Naive thymus-derived CD4-positive, alpha-beta T cell (primary cell): ENCODE measurements around the gene FHL2. TPM values are rescaled to one million over a fixed set of nuclear protein-coding genes. Genes with fewer than 3 reads are reported as not detected.

Experiments
- ATAC-seq: fragments of 150-1000 bp; cut with Tn5 transposase; 2 replicates; pipeline ENCODE4 v1.10.0; 2021; ENCODE audit warnings: mild to moderate bottlenecking, moderate library complexity
- CTCF ChIA-PET: fragments of 350-600 bp; sonication (Branson Sonifier 250); formaldehyde crosslinking; loops from one replicate; lab custom pipeline; 2021; ENCODE audit warnings: antibody characterized with exemption; lab: Charles Lee
- POLR2A ChIA-PET: fragments of 350-600 bp; sonication (Branson Sonifier 250); formaldehyde crosslinking; loops from one replicate; lab custom pipeline; 2021; ENCODE audit warnings: antibody characterized with exemption, inconsistent platforms; lab: Charles Lee
- DNase-seq, 9 donors: peaks; one replicate each; pipeline versions ENCODE4 v3.0.0 to v3.0.0-alpha.2; 2020 to 2022; ENCODE audit warnings: mixed read lengths in 1 of 9
- H3K27ac ChIP-seq: one replicate; pipeline ENCODE4 v1.7.0; 2013; ENCODE audit warnings: mild to moderate bottlenecking, low read depth, low read length, moderate library complexity
- H3K27me3 ChIP-seq, 2 donors: one replicate each; pipeline ENCODE4 v1.7.0; 2013; ENCODE audit warnings: low read length in 2 of 2, mild to moderate bottlenecking in 2 of 2, moderate library complexity in 2 of 2; ENCODE audit not compliant: control insufficient read depth in 2 of 2, insufficient read depth in 2 of 2
- H3K36me3 ChIP-seq, 3 experiments: 1 replicate in 2 of 3; 2 replicates in 1 of 3; pipeline ENCODE4 v1.7.0; 2013; ENCODE audit warnings: low read length in 3 of 3, mild to moderate bottlenecking in 3 of 3, moderate library complexity in 1 of 3; ENCODE audit not compliant: insufficient read depth in 3 of 3, control insufficient read depth in 2 of 3
- H3K4me1 ChIP-seq, 2 donors: one replicate each; pipeline ENCODE4 v1.7.0; 2013; ENCODE audit warnings: low read length in 2 of 2, mild to moderate bottlenecking in 2 of 2, moderate library complexity in 1 of 2; ENCODE audit not compliant: control insufficient read depth in 2 of 2, insufficient read depth in 2 of 2
- H3K4me3 ChIP-seq: 2 replicates; pipeline ENCODE4 v1.7.0; 2013; ENCODE audit warnings: mild to moderate bottlenecking, low read length
- H3K9me3 ChIP-seq, 3 experiments: 1 replicate in 2 of 3; 2 replicates in 1 of 3; pipeline ENCODE4 v1.7.0; 2013; ENCODE audit warnings: low read length in 3 of 3; ENCODE audit not compliant: control insufficient read depth in 2 of 3
- H3K27ac Mint-ChIP-seq, 9 donors: one replicate each; pipeline ENCODE4 v1.8.0; 2020 to 2022; ENCODE audit warnings: mixed read lengths in 9 of 9, mild to moderate bottlenecking in 8 of 9, moderate library complexity in 5 of 9, inconsistent platforms in 2 of 9
- H3K27me3 Mint-ChIP-seq, 5 donors: one replicate each; pipeline ENCODE4 v1.8.0; 2021 to 2022; ENCODE audit warnings: mixed read lengths in 5 of 5, mild to moderate bottlenecking in 1 of 5
- H3K36me3 Mint-ChIP-seq, 5 donors: one replicate each; pipeline ENCODE4 v1.8.0; 2020 to 2022; ENCODE audit warnings: mixed read lengths in 5 of 5, mild to moderate bottlenecking in 3 of 5, inconsistent platforms in 1 of 5
- H3K4me1 Mint-ChIP-seq, 7 donors: one replicate each; pipeline ENCODE4 v1.8.0; 2020 to 2022; ENCODE audit warnings: mixed read lengths in 7 of 7, mild to moderate bottlenecking in 3 of 7, inconsistent platforms in 1 of 7
- H3K4me3 Mint-ChIP-seq, 10 donors: one replicate each; pipeline ENCODE4 v1.8.0; 2020 to 2022; ENCODE audit warnings: mild to moderate bottlenecking in 10 of 10, mixed read lengths in 10 of 10, moderate library complexity in 6 of 10, inconsistent platforms in 2 of 10
- H3K9me3 Mint-ChIP-seq, 11 donors: one replicate each; pipeline ENCODE4 v1.8.0; 2020 to 2022; ENCODE audit warnings: mixed read lengths in 11 of 11, mild to moderate bottlenecking in 4 of 11, inconsistent platforms in 1 of 11, moderate library complexity in 1 of 11
- intact Hi-C, 2 donors: fragments of 100-400 bp; cut with micrococcal nuclease; formaldehyde crosslinking; loops; one replicate each; pipeline ENCODE4 v1.15.1; 2023
- polyA plus RNA-seq, 2 donors: library from polyadenylated mRNA; unstranded; fragments of 300-500 nt; fragmentation: Illumina TruSeq; gene quantifications; one replicate each; pipeline ENCODE4 v1.2.3, GENCODE V29; 2021
- total RNA-seq, 6 experiments: library from RNA in 5 of 6; stranded (reverse) in 5 of 6; gene quantifications; 1 replicate in 5 of 6; 2 replicates in 1 of 6; pipeline ENCODE4 v1.2.3 and lab custom pipeline; 2021 to 2026

The FHL2 gene
- total RNA-seq: 1 to 10 TPM in 1 of 5 experiments, under 1 TPM in 3, not detected in 1; 0.19 to 3.6 (median 0.63) TPM
- polyA plus RNA-seq: 1 to 10 TPM in 1 of 2 donors, under 1 TPM in 1; 0.40 to 1.6 TPM
- total RNA-seq (lab: John Stamatoyannopoulos, UW): 0.54 reads per million

DNA sequence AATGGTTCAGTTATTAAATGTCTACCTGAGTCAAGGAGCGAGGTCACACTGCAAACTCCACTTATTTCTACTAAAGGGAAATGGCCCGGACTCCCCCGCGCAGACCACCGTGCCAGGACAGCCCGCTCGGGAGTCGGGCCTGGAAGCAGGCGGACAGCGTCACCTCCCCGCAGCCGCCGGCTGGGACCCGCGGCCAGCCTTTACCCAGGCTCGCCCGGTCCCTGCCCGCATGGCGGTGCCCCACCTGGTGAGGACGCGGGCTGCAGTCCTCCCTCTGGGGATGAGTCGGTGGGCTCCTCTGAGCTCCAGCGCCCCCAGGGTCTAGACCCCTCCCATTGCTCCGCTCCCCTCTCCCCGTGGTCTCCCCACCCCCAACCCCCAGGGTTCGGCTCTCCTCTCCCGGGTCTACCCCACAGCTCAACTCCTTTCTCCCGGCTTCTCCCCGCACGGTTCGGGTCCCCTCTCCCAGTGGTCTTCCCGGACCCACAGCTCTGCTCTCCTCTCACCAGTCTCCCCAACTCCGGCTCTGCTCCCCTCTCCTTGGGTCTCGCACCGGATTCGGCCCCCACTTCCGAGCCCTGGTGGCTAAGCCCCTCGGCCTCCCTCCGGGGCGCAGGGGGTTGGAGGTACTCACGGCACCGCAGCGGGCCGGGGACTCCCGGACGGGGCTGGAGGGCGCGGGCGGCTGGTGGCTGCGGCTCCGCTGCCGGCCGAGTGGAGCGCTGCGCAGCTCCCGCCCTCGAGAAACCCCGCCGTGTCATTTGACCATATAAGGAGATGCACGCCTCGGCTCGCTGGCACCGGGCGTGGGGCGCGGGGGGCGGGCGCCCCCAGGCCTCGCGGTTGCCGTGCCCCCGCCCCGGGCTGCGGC is at the start of gene FHL2:
FHL2 (minus strand) TSS at position 716 of the 871 bp plus-strand sequence. CDS start 12,535 bp downstream, outside the sequence.
- ATAC-seq (peak; percentile 98), DNase-seq (peak; percentile 52 to 76 (median 69))
- intact Hi-C loops: no loop called here
- no peaks in the 10 kb centered on the region for H3K9me3 Mint-ChIP-seq
- Histone ChIP-seq H3K9me3 (no peaks in the 10 kb centered on the region), H3K4me3 (peak within 1 kb of the TSS; percentile 70), H3K36me3 (peaks cover 0 to 3% (median 0%) of the 10 kb centered on the region in 3 experiments), H3K4me1 (peaks cover 0 to 5% of the 10 kb centered on the region in 2 donors), H3K27me3 (no peaks in the 10 kb centered on the region), H3K27ac (peak within 1 kb of the TSS; percentile 67)
- H3K27ac Mint-ChIP-seq: peak within 1 kb of the TSS in 8 of 9 donors; percentile 22 to 77 (median 63)
- POLR2A ChIA-PET: interaction anchor here (1.2 to 1.5 kb wide), 2 partner anchors 61 kb away, joined by 3 to 4 read pairs; partner anchors contain the start of gene C2orf49
- peak within 1 kb of the TSS; percentile 77 to 94 (median 90) for H3K4me3 Mint-ChIP-seq
- peaks cover 0 to 2% (median 0%) of the 10 kb centered on the region in 5 donors for H3K36me3 Mint-ChIP-seq
- CTCF ChIA-PET: interaction anchor here (0.6 kb wide), 1 partner anchor 108 kb away, joined by 3 read pairs; no protein-coding TSS in a partner anchor
- H3K4me1 Mint-ChIP-seq: peaks cover 0 to 20% (median 5%) of the 10 kb centered on the region in 7 donors
- H3K27me3 Mint-ChIP-seq: peaks cover 7 to 46% (median 14%) of the 10 kb centered on the region in 5 donors

GRCh38 chr2:105447476-105447875 is 48.6 kb upstream of the FHL2 start:
- Histone ChIP-seq H3K36me3 (no peaks in the 10 kb centered on the region), H3K27ac (no peak overlapping the region), H3K9me3 (no peaks in the 10 kb centered on the region), H3K27me3 (no peaks in the 10 kb centered on the region), H3K4me3 (no peak overlapping the region), H3K4me1 (no peaks in the 10 kb centered on the region)
- no peak overlapping the region for H3K4me3 Mint-ChIP-seq
- no peaks in the 10 kb centered on the region for H3K4me1 Mint-ChIP-seq
- ATAC-seq (no peak), DNase-seq (no peak)
- intact Hi-C loops: no loop called here
- H3K36me3 Mint-ChIP-seq: no peaks in the 10 kb centered on the region
- H3K9me3 Mint-ChIP-seq: no peaks in the 10 kb centered on the region
- POLR2A ChIA-PET: interaction anchor here (0.5 kb wide), 1 partner anchor 58 kb away, joined by 3 read pairs; no protein-coding TSS in a partner anchor
- no peak overlapping the region for H3K27ac Mint-ChIP-seq
- peaks cover 7 to 22% (median 13%) of the 10 kb centered on the region in 5 donors for H3K27me3 Mint-ChIP-seq
- CTCF ChIA-PET: no interaction called here

DNA sequence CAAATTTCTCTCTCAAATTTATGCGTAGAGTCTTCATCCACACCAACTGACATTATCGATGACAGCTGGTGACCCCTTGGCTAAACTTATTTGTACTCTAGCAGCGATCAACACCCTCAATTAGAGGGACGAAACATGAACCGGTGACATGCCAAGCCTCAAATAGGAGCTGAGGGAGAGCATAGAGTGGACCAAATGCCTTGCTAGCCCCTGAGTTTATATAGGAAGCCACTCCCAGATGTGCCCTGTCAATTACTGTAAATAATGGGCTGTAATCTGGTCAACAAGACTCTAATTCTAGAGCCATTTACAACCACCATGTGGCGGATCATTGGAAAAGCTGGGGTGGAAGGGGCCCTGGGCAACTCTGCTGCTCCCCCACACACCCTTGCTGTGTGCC is 47.6 kb upstream of the FHL2 start:
- POLR2A ChIA-PET: no interaction called here
- CTCF ChIA-PET: no interaction called here

DNA sequence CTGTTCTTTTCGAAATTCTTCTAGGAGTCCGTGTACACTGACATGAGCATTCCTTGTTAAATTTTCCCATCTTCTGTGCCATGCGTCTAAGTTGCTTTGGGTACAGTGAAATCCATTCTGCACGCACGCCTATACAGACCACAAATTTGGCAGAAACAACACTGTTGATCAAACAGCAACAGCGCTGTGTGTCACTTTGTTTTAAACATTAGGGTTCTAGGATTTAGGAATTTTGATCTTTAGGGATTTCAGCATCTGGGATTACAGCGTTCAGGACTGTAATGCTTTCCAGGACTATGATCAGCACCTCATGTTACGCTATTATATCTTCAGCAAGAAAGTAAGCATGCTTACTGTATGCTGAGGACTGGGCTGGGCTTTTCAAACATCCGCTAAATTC is 47.1 kb upstream of the FHL2 start:
- intact Hi-C loops: no loop called here

More for the DNA sequence above, 47.6 kb upstream of the FHL2 start:
- Mint-ChIP-seq H3K27ac (no peak overlapping the region), H3K4me3 (no peak overlapping the region), H3K27me3 (peaks cover 7 to 22% (median 13%) of the 10 kb centered on the region in 5 donors), H3K4me1 (no peaks in the 10 kb centered on the region), H3K36me3 (no peaks in the 10 kb centered on the region), H3K9me3 (no peaks in the 10 kb centered on the region)
- ATAC-seq (no peak), DNase-seq (no peak)
- no peak overlapping the region for H3K4me3 ChIP-seq
- H3K4me1 ChIP-seq: no peaks in the 10 kb centered on the region
- intact Hi-C loops: no loop called here
- H3K27ac ChIP-seq: no peak overlapping the region
- H3K9me3 ChIP-seq: no peaks in the 10 kb centered on the region
- H3K36me3 ChIP-seq: no peaks in the 10 kb centered on the region
- no peaks in the 10 kb centered on the region for H3K27me3 ChIP-seq

DNA sequence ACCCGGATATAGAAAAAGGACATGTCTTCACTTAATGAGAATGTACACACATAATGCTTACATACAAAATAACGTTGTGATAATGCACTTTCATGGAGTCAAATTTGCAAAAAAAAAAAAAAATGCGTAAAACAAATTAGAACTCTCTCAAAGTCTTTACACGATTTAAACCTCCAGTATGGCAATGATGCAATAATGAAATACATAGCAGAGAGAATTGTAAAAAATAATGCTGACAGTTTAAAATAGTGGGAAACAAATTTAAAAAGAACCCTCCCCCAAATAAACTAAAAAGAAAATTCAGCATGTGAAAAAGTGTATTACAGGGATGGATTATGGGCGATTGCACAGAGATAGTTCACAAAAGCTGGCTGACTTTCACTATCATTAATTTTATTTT is 46.6 kb upstream of the FHL2 start:
- H3K27me3 ChIP-seq: no peaks in the 10 kb centered on the region
- H3K9me3 ChIP-seq: no peaks in the 10 kb centered on the region
- ATAC-seq (no peak), DNase-seq (no peak)
- H3K4me1 ChIP-seq: no peaks in the 10 kb centered on the region
- intact Hi-C loops: no loop called here
- no peak overlapping the region for H3K4me3 ChIP-seq
- H3K9me3 Mint-ChIP-seq: no peaks in the 10 kb centered on the region
- no peaks in the 10 kb centered on the region for H3K36me3 Mint-ChIP-seq
- H3K27me3 Mint-ChIP-seq: peaks cover 5 to 20% (median 13%) of the 10 kb centered on the region in 5 donors
- H3K27ac ChIP-seq: no peak overlapping the region
- H3K4me1 Mint-ChIP-seq: no peaks in the 10 kb centered on the region
- POLR2A ChIA-PET: no interaction called here
- no peak overlapping the region for H3K4me3 Mint-ChIP-seq
- CTCF ChIA-PET: no interaction called here
- no peaks in the 10 kb centered on the region for H3K36me3 ChIP-seq
- H3K27ac Mint-ChIP-seq: no peak overlapping the region

More for the DNA sequence above, 47.1 kb upstream of the FHL2 start:
- Mint-ChIP-seq H3K9me3 (no peaks in the 10 kb centered on the region), H3K4me3 (no peak overlapping the region), H3K4me1 (no peaks in the 10 kb centered on the region), H3K27me3 (peaks cover 7 to 22% (median 13%) of the 10 kb centered on the region in 5 donors), H3K27ac (no peak overlapping the region), H3K36me3 (no peaks in the 10 kb centered on the region)
- no peak overlapping the region for H3K27ac ChIP-seq
- H3K9me3 ChIP-seq: no peaks in the 10 kb centered on the region
- CTCF ChIA-PET: no interaction called here
- H3K4me3 ChIP-seq: no peak overlapping the region
- no peaks in the 10 kb centered on the region for H3K27me3 ChIP-seq
- DNase-seq: no peak
- no peak for ATAC-seq
- POLR2A ChIA-PET: no interaction called here
- H3K4me1 ChIP-seq: no peaks in the 10 kb centered on the region
- H3K36me3 ChIP-seq: no peaks in the 10 kb centered on the region

DNA sequence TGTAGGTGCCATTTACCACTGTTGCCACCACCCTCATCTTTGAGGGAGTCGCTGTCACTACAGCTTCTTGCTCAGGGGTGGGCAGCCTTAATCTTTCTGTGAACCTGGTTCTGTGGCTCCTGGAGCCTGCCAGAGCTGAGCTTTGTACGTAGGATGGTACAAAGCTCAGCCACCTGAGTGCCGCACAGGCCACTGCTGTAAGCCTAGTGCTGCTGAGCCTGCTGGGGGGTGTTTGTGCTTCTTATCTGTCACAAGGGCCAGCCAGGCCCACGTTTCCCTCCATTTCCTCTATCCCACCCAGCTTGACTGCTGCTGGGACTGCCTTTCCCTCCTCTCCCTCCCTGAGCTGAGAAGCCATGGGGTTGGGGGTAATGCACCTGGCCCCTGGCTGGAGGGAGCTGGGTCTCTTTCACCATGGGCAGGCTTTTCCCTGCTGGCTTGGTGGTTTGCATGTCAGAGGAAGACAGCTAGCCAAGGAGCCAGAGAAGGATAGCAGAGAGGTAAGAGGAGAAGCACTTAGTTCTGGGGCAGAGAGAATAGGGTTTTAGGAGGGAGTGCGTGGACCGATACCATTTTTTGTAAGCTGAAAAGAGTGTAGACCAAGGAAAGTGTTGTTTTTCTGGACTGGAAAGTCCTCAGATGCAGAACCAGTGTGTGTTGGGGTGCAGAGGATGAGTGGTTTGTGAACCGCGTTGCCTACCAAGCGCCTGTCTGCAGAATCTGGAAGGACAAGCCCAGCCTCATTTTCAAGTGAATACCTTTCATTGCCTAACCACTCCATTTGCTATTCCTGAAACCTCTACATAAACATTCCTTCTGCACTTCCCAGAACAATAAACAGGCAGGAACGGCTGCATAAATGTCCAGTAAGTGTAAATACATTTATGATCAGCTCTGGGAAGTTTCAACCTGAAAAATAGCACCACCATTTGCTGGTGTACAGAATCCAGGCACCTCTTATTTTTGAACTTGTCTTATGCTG is 45.1 kb upstream of the FHL2 start:
- intact Hi-C loops: no loop called here
- Mint-ChIP-seq H3K4me3 (no peak overlapping the region), H3K4me1 (no peaks in the 10 kb centered on the region), H3K27ac (peak overlapping the region in 1 of 9 donors; percentile 70), H3K27me3 (peaks cover 0 to 12% (median 10%) of the 10 kb centered on the region in 5 donors), H3K36me3 (no peaks in the 10 kb centered on the region), H3K9me3 (no peaks in the 10 kb centered on the region)
- H3K9me3 ChIP-seq: no peaks in the 10 kb centered on the region
- no peaks in the 10 kb centered on the region for H3K36me3 ChIP-seq
- no peaks in the 10 kb centered on the region for H3K4me1 ChIP-seq
- ChIA-PET POLR2A (no interaction called here), CTCF (interaction anchor here (0.8 kb wide), 1 partner anchor 75 kb away, joined by 3 read pairs; no protein-coding TSS in a partner anchor)
- ATAC-seq: no peak
- H3K4me3 ChIP-seq: no peak overlapping the region
- H3K27me3 ChIP-seq: no peaks in the 10 kb centered on the region
- no peak for DNase-seq
- no peak overlapping the region for H3K27ac ChIP-seq
